ENCODE data around the gene HOXC9. TPM values are rescaled to one million over a fixed set of nuclear protein-coding genes. Genes with fewer than 3 reads are reported as not detected.
A peak's percentile ranks its signal among the peaks of the same experiment; 100 is the strongest.

HOXC9 gene
- total and polyA plus RNA-seq, 2 of the 4 experiments (the other 2 are of a cell fraction): 0.26 TPM; not detected in 1

DNA sequence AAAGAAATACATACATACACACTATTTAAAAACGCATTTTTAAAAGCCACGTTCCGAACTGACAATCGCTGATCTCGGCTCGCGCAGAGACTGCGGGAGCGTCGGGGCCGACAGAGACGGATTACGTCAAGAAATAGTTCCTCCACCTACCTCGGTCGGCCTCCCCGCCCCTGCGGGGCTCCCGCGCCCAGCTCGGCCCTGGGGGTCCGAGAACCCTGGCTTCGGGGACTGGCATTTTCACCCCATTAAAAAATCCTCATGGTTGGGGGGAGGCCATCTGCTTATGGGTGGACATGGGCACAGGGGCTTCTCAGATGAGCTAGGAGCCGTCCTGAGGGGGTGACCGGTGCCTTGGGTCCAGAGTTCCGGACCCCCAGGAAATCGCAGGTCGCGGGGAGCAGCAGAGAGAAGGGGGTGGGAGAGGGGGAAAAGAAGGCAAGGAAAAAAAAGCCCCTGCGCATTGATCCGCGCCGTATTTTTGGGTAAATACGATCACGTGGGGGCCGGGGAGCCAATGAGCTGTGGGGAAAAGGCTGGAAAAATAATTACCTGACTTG lies 324 bp upstream of the HOXC9 start:
- Histone ChIP-seq H2AFZ (replicated peaks; ENCODE audit: low read length, poor library complexity) (peak overlapping the region; percentile 66), H3K4ac (ENCODE audit: low read depth, low read length) (no peak overlapping the region), H3K4me1 (ENCODE audit: control insufficient read depth, insufficient read depth, low read length) (peaks cover 2% of the 10 kb centered on the region; the same call in 1 of the 2 replicates), H4K91ac (ENCODE audit: insufficient read depth, low read depth, low read length) (no peak overlapping the region), H2BK120ac (ENCODE audit: low read depth, low read length) (no peak overlapping the region), H3K9ac (ENCODE audit: low read depth, low read length) (no peak overlapping the region), H3K56ac (ENCODE audit: extremely low read depth, insufficient read depth, low read length) (no peak overlapping the region), H2AK9ac (replicated peaks; ENCODE audit: low read depth, low read length, poor library complexity) (no peak overlapping the region), H3K9me3 (ENCODE audit: control insufficient read depth, insufficient read depth, low read length) (peaks cover 8% of the 10 kb centered on the region), H2BK15ac (ENCODE audit: low read depth, low read length) (no peak overlapping the region), H3K27me3 (ENCODE audit: control insufficient read depth, insufficient read depth, low read length) (peaks cover 98% of the 10 kb centered on the region), H3K36me3 (ENCODE audit: control insufficient read depth, insufficient read depth, low read length) (no peaks in the 10 kb centered on the region), H4K8ac (ENCODE audit: low read depth in 2 of 2, low read length in 2 of 2) (no peak overlapping the region), H4K20me1 (ENCODE audit: insufficient read depth, low read length) (no peaks in the 10 kb centered on the region), H3K18ac (ENCODE audit: low read depth, low read length) (no peak overlapping the region), H2AK5ac (ENCODE audit: low read depth, low read length) (no peak overlapping the region), H3K14ac (replicated peaks; ENCODE audit: low read depth, low read length) (no peak overlapping the region), H3K9me1 (ENCODE audit: insufficient read depth, low read length) (no peaks in the 10 kb centered on the region), H3K79me1 (ENCODE audit: low read depth in 1 of 2, low read length in 2 of 2) (no peaks in the 10 kb centered on the region), H2BK5ac (ENCODE audit: low read depth, low read length, poor library complexity, severe bottlenecking) (no peak overlapping the region), H2BK20ac (ENCODE audit: low read depth, low read length) (no peak overlapping the region), H3K4me3 (ENCODE audit: insufficient read depth, low read depth, low read length) (no peak overlapping the region; the same call in 1 of the 2 replicates), H3K4me2 (ENCODE audit: low read depth, low read length) (peak overlapping the region; percentile 95), H3K27ac (ENCODE audit: insufficient read depth, low read length) (no peak overlapping the region), H3K23ac (ENCODE audit: low read depth, low read length) (no peak overlapping the region), H4K5ac (ENCODE audit: low read depth, low read length) (no peak overlapping the region)
- 2% methylated on average over 6 of the region's 35 CpGs; no CpG with 5 or more reads in 1 of the 2 experiments for WGBS, 2 experiments (ENCODE audit: extremely low coverage in 2 of 2, insufficient read length in 1 of 2)
- ATAC-seq (ENCODE audit: low read depth) (no peak), DNase-seq (peak; percentile 31)
- TF ChIP-seq CHD1 (IDR thresholded peaks at IDR 0.05; ENCODE audit: low read depth, low read length) (no peak), NFE2L2 (IDR thresholded peaks at IDR 0.05; ENCODE audit: low read depth, low read length) (no peak), RFX5 (IDR thresholded peaks at IDR 0.05; ENCODE audit: low read depth, low read length) (no peak), MXI1 (IDR thresholded peaks at IDR 0.05; ENCODE audit: borderline replicate concordance, low read depth, low read length) (no peak), RAD21 (IDR thresholded peaks at IDR 0.05; ENCODE audit: low read length) (no peak), SMC3 (IDR thresholded peaks at IDR 0.05; ENCODE audit: low read depth, low read length) (no peak), MAFK (IDR thresholded peaks at IDR 0.05; ENCODE audit: low read depth, low read length) (no peak), BHLHE40 (IDR thresholded peaks at IDR 0.05; ENCODE audit: low read depth, low read length) (no peak)
- TF ChIP-seq, protein P1, sequence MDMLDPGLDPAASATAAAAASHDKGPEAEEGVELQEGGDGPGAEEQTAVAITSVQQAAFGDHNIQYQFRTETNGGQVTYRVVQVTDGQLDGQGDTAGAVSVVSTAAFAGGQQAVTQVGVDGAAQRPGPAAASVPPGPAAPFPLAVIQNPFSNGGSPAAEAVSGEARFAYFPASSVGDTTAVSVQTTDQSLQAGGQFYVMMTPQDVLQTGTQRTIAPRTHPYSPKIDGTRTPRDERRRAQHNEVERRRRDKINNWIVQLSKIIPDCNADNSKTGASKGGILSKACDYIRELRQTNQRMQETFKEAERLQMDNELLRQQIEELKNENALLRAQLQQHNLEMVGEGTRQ (IDR thresholded peaks at IDR 0.05; ENCODE audit: low read depth, low read length): peak; percentile 89
- in situ Hi-C loops (cut with MboI; ENCODE audit: low sequenced_read_pairs) (loop anchor here (10.0 kb wide), 2 partner anchors 235 to 375 kb away; no protein-coding TSS in a partner anchor), intact Hi-C loops (cut with micrococcal nuclease) (loop anchor here (10.0 kb wide), 1 partner anchor 295 kb away; no protein-coding TSS in a partner anchor), dilution Hi-C loops (cut with HindIII; ENCODE audit: low sequenced_read_pairs, unreplicated experiment) (no loop called here)
- BruUV-seq (replicated peaks): no TSS peak
- ChIA-PET CTCF (interaction anchor here (0.6 to 1.9 kb wide), 5 partner anchors 12 to 209 kb away, joined by 3 to 9 read pairs (median 4); partner anchors contain the start of gene HOXC10), POLR2A (ENCODE audit: unreplicated experiment) (interaction anchor here (0.6 kb wide), 1 partner anchor 19 kb away, joined by 3 read pairs; no protein-coding TSS in a partner anchor)
